Ascending aorta (tissue), 2 donors: Measurements from ENCODE around the gene HEBP1. TPM values are rescaled to one million over a fixed set of nuclear protein-coding genes. Genes with fewer than 3 reads are reported as not detected.

Experiments used
- DNase-seq, 2 donors: peaks; one replicate each; pipeline ENCODE4 v3.0.0-alpha.2; 2019; ENCODE audit warnings: low spot score in 2 of 2
- H3K27ac ChIP-seq, 2 donors: fragments of 200-600 bp; sonication (generic); one replicate each; pipeline ENCODE4 v1.5.1; 2016 to 2017; ENCODE audit warnings: mild to moderate bottlenecking in 1 of 2
- H3K27me3 ChIP-seq: fragments of 200-600 bp; sonication (generic); one replicate; pipeline ENCODE4 v1.5.1; 2017
- H3K36me3 ChIP-seq, 2 donors: fragments of 200-600 bp; sonication (generic); one replicate each; pipeline ENCODE4 v1.5.1; 2016
- H3K4me1 ChIP-seq, 2 donors: fragments of 200-600 bp; sonication (generic); one replicate each; pipeline ENCODE4 v1.5.1; 2016 to 2017; ENCODE audit warnings: mild to moderate bottlenecking in 1 of 2
- H3K4me3 ChIP-seq, 2 donors: fragments of 200-600 bp; sonication (generic); one replicate each; pipeline ENCODE4 v1.5.1; 2016 to 2017; ENCODE audit warnings: mild to moderate bottlenecking in 1 of 2
- H3K9me3 ChIP-seq, 2 donors: fragments of 200-600 bp; sonication (generic); one replicate each; pipeline ENCODE4 v1.5.1; 2016
- CTCF ChIP-seq, 3 experiments: fragments of 200-600 bp in 2 of 3; fragments of 450-650 bp in 1 of 3; sonication (generic) in 2 of 3; IDR thresholded peaks; one replicate each; pipeline ENCODE4 v1.5.1; 2016 to 2019; ENCODE audit warnings: antibody characterized with exemption in 3 of 3, mild to moderate bottlenecking in 1 of 3, moderate library complexity in 1 of 3
- intact Hi-C: fragments of 100-400 bp; cut with DNase I; formaldehyde crosslinking; loops from one replicate; pipeline ENCODE4 v1.15.1; 2023
- total RNA-seq: library from RNA; depleted of rRNA; stranded (reverse); fragments of >200 nt; gene quantifications from one replicate; pipeline ENCODE4 v1.1.0, GENCODE V29; 2016

The HEBP1 gene
- total RNA-seq, 1 donor from 2014 or later, result 56.6 TPM

GRCh38 chr12:13004986-13005385 lies 4.9 kb upstream of the HEBP1 start:
- no peaks in the 10 kb centered on the region for H3K27me3 ChIP-seq
- TF ChIP-seq CTCF (IDR thresholded peaks at IDR 0.05), result no peak
- no peak for DNase-seq
- no peaks in the 10 kb centered on the region for H3K36me3 ChIP-seq
- H3K9me3 ChIP-seq, result no peaks in the 10 kb centered on the region
- peaks cover 0 to 12% of the 10 kb centered on the region in 2 donors for H3K4me1 ChIP-seq
- H3K4me3 ChIP-seq, result no peak overlapping the region
- intact Hi-C loops, result no loop called here
- no peak overlapping the region for H3K27ac ChIP-seq

GRCh38 chr12:13004361-13004760 lies 4.3 kb upstream of the HEBP1 start:
- intact Hi-C loops, result no loop called here
- Histone ChIP-seq H3K9me3 (no peaks in the 10 kb centered on the region), H3K27ac (no peak overlapping the region), H3K4me1 (peaks cover 0 to 12% of the 10 kb centered on the region in 2 donors), H3K4me3 (no peak overlapping the region), H3K27me3 (no peaks in the 10 kb centered on the region), H3K36me3 (no peaks in the 10 kb centered on the region)
- no peak for DNase-seq
- no peak for TF ChIP-seq CTCF (IDR thresholded peaks at IDR 0.05)

- DNase-seq, result no peak
- Histone ChIP-seq H3K9me3 (no peaks in the 10 kb centered on the region), H3K4me3 (peak overlapping the region in 1 of 2 donors; percentile 81), H3K27me3 (no peaks in the 10 kb centered on the region), H3K4me1 (peaks cover 0 to 22% of the 10 kb centered on the region in 2 donors), H3K36me3 (no peaks in the 10 kb centered on the region), H3K27ac (no peak overlapping the region)
- TF ChIP-seq CTCF (IDR thresholded peaks at IDR 0.05), result no peak
- intact Hi-C loops, result no loop called here
These were observed 2.4 kb upstream of the HEBP1 start for GRCh38 chr12:13002301-13003097.

- H3K4me3 ChIP-seq, result peak overlapping the region; percentile 81 to 85
- intact Hi-C loops, result loop anchor here (1.0 kb wide), 3 partner anchors 25 to 211 kb away; no protein-coding TSS in a partner anchor
- H3K27ac ChIP-seq, result peak overlapping the region; percentile 93 to 97
- DNase-seq, result no peak
- no peaks in the 10 kb centered on the region for H3K9me3 ChIP-seq
- no peaks in the 10 kb centered on the region for H3K27me3 ChIP-seq
- no peaks in the 10 kb centered on the region for H3K36me3 ChIP-seq
- H3K4me1 ChIP-seq, result peaks cover 5 to 22% of the 10 kb centered on the region in 2 donors
- no peak for TF ChIP-seq CTCF (IDR thresholded peaks at IDR 0.05)
These were observed 1.6 kb upstream of the HEBP1 start for GRCh38 chr12:13001775-13002040.

- DNase-seq, result peak in 1 of 2 donors; percentile 76
- H3K4me3 ChIP-seq, result peak overlapping the region; percentile 81 to 85
- H3K27me3 ChIP-seq, result no peaks in the 10 kb centered on the region
- H3K27ac ChIP-seq, result peak overlapping the region; percentile 93 to 97
- TF ChIP-seq CTCF (IDR thresholded peaks at IDR 0.05), result peak in 2 of 3 experiments; percentile 50 to 56
- H3K9me3 ChIP-seq, result no peaks in the 10 kb centered on the region
- intact Hi-C loops, result loop anchor here (1.0 kb wide), 4 partner anchors 25 to 211 kb away; partner anchors contain the start of gene FAM234B
- H3K36me3 ChIP-seq, result no peaks in the 10 kb centered on the region
- H3K4me1 ChIP-seq, result peaks cover 9 to 24% of the 10 kb centered on the region in 2 donors
These were observed 1.1 kb upstream of the HEBP1 start for GRCh38 chr12:13000925-13001774.
